ENCODE data around the gene FAM107B. TPM values are rescaled to one million over a fixed set of nuclear protein-coding genes. Genes with fewer than 3 reads are reported as not detected.

FAM107B gene
- total and polyA plus RNA-seq, 10 of the 15 experiments (the other 5 are each of a cell fraction or from before 2014, with no cell fraction given) = 22.9 to 162 (median 86.6) TPM

GRCh38 chr10:14608381-14609001 is 166.2 kb downstream of the FAM107B start:
- peaks cover 3% of the 10 kb centered on the region for H3K79me2 ChIP-seq (ENCODE audit: control insufficient read depth, insufficient read depth, low read length)
- no peaks in the 10 kb centered on the region for H4K20me1 ChIP-seq (ENCODE audit: control insufficient read depth, insufficient read depth)
- H3K27me3 ChIP-seq (replicated peaks in 1 of 2; ENCODE audit: control insufficient read depth in 2 of 2, insufficient read depth in 2 of 2, low read length in 1 of 2) = no peaks in the 10 kb centered on the region
- SMC1A ChIA-PET (ENCODE audit: uncharacterized antibody, unreplicated experiment) = interaction anchor here (0.9 to 5.1 kb wide), 9 partner anchors 11 to 274 kb away, joined by 3 to 15 read pairs (median 6); partner anchors contain the start of genes CDNF, HSPA14 and MSANTD7
- H3K9me3 ChIP-seq (replicated peaks; ENCODE audit: control insufficient read depth, insufficient read depth, low read length) = peaks cover 2% of the 10 kb centered on the region; the same call in 2 of the 3 replicates
- no peak overlapping the region for H3K4me3 ChIP-seq
- H3K4me2 ChIP-seq (ENCODE audit: control insufficient read depth, insufficient read depth) = peak overlapping the region; percentile 1; the same call in 1 of the 2 replicates
- WGBS (ENCODE audit: insufficient coverage, insufficient replicate concordance, low lambda C conversion rate, missing lambda C conversion rate) = 26% methylated on average over 4 of the region's 4 CpGs
- peak; percentile 35 for FAIRE-seq
- in situ Hi-C loops (cut with MboI) (loop anchor here (5.0 kb wide), 2 partner anchors 39 to 134 kb away; no protein-coding TSS in a partner anchor), intact Hi-C loops (cut with micrococcal nuclease; ENCODE audit: unreplicated experiment) (loop anchor here (5.0 kb wide), 1 partner anchor 344 kb away; the partner anchor contains the start of gene DCLRE1C)
- DNase-seq (ENCODE audit: low read depth, low spot score) = no peak
- H3K9ac ChIP-seq (ENCODE audit: control insufficient read depth, insufficient read depth, low read length) = no peak overlapping the region
- no peaks in the 10 kb centered on the region for H3K36me3 ChIP-seq (ENCODE audit: control insufficient read depth in 2 of 2, insufficient read depth in 2 of 2, low read length in 1 of 2)
- H2AFZ ChIP-seq (ENCODE audit: control insufficient read depth, low read depth, low read length) = no peak overlapping the region; the same call in 1 of the 2 replicates
- RAD21 ChIA-PET (ENCODE audit: unreplicated experiment) = interaction anchor here (0.8 to 2.2 kb wide), 3 partner anchors 37 to 50 kb away, joined by 4 to 10 read pairs (median 7); no protein-coding TSS in a partner anchor
- peaks cover 28% of the 10 kb centered on the region for H3K4me1 ChIP-seq (ENCODE audit: control insufficient read depth, insufficient read depth, low read length)
- BruUV-seq (replicated peaks) = no TSS peak
- POLR2A ChIA-PET = interaction anchor here (0.9 to 11.4 kb wide), 4 partner anchors 34 to 345 kb away, joined by 3 to 99 read pairs (median 3); partner anchors contain the start of gene DCLRE1C
- CTCF ChIA-PET = interaction anchor here (0.6 to 1.7 kb wide), 6 partner anchors 21 to 214 kb away, joined by 3 to 10 read pairs (median 3); no protein-coding TSS in a partner anchor
- ATAC-seq = peak; percentile 63
- H3K27ac ChIP-seq (ENCODE audit: control insufficient read depth, insufficient read depth) = no peak overlapping the region
- TF ChIP-seq SREBF1 (IDR thresholded peaks at IDR 0.05; ENCODE audit: low read length) = no peak
- TF ChIP-seq LARP7 (IDR thresholded peaks at IDR 0.05) = no peak
- TF ChIP-seq BHLHE40 (IDR thresholded peaks at IDR 0.05; ENCODE audit: borderline replicate concordance in 1 of 2, low read depth in 2 of 2, low read length in 1 of 2) = no peak
- TF ChIP-seq NFYA (IDR thresholded peaks at IDR 0.05; ENCODE audit: borderline replicate concordance, low read depth, low read length) = no peak
- no peak for TF ChIP-seq RCOR1 (conservative IDR thresholded peaks at IDR 0.05; ENCODE audit: low read depth, low read length)
- TF ChIP-seq RELA (IDR thresholded peaks at IDR 0.05; ENCODE audit: borderline replicate concordance, partially characterized antibody) = no peak
- no peak for TF ChIP-seq CBFB (IDR thresholded peaks at IDR 0.05; ENCODE audit: low read depth)
- TF ChIP-seq SIN3A (IDR thresholded peaks at IDR 0.05; ENCODE audit: low read depth, low read length) = no peak
- no peak for TF ChIP-seq E2F4 (IDR thresholded peaks at IDR 0.05; ENCODE audit: low read depth, low read length)
- TF ChIP-seq POLR2A (IDR thresholded peaks at IDR 0.05; ENCODE audit: low read depth, low read length) = no peak
- no peak for TF ChIP-seq CTCF (IDR thresholded peaks at IDR 0.05 in 2 of 3, conservative IDR thresholded peaks at IDR 0.05 in 1 of 3; ENCODE audit: control insufficient read depth in 2 of 3, extremely low read depth in 1 of 3, insufficient read depth in 1 of 3, low read depth in 3 of 3, low read length in 3 of 3)
- no peak for TF ChIP-seq SP1 (IDR thresholded peaks at IDR 0.05; ENCODE audit: low read depth, low read length)
- no peak for TF ChIP-seq WRNIP1 (IDR thresholded peaks at IDR 0.05; ENCODE audit: borderline replicate concordance, low read depth, low read length)
- 0 out of 2 replicates have a peak, but pooled peaks have one; percentile 22 for TF ChIP-seq MLLT1 (IDR thresholded peaks at IDR 0.05)
- peak; percentile 99 for TF ChIP-seq SPI1 (IDR thresholded peaks at IDR 0.05; ENCODE audit: borderline replicate concordance, insufficient read depth, low read depth, low read length)
- no peak for TF ChIP-seq BRCA1 (IDR thresholded peaks at IDR 0.05; ENCODE audit: low read depth, low read length)
- TF ChIP-seq HSF1 (IDR thresholded peaks at IDR 0.05; ENCODE audit: low read depth, low read length) = no peak
- no peak for TF ChIP-seq CBX5 (IDR thresholded peaks at IDR 0.05; ENCODE audit: low read depth)

Measured in GM12878 (cell line).